Measurements from ENCODE around the gene MRPS27.

MRPS27 gene

GRCh38 chr5:72352616-72353015 is 32.6 kb upstream of the MRPS27 start:
- no peak for DNase-seq (ENCODE audit: low read depth)
- TF ChIP-seq CTCF (conservative IDR thresholded peaks at IDR 0.05; ENCODE audit: low read depth, low read length), result no peak
- no peak overlapping the region for H3K4me3 ChIP-seq (ENCODE audit: low read length)

- no peak for DNase-seq (ENCODE audit: low read depth)
- no peak overlapping the region for H3K4me3 ChIP-seq (ENCODE audit: low read length)
- TF ChIP-seq CTCF (conservative IDR thresholded peaks at IDR 0.05; ENCODE audit: low read depth, low read length), result no peak
Measured at GRCh38 chr5:72351376-72351775, 31.3 kb upstream of the MRPS27 start.

GRCh38 chr5:72347801-72348308 is 27.8 kb upstream of the MRPS27 start:
- no peak for TF ChIP-seq CTCF (conservative IDR thresholded peaks at IDR 0.05; ENCODE audit: low read depth, low read length)
- no peak for DNase-seq (ENCODE audit: low read depth)
- H3K4me3 ChIP-seq (ENCODE audit: low read length), result no peak overlapping the region

GRCh38 chr5:72346398-72346797 is 26.4 kb upstream of the MRPS27 start:
- DNase-seq (ENCODE audit: low read depth), result no peak
- TF ChIP-seq CTCF (conservative IDR thresholded peaks at IDR 0.05; ENCODE audit: low read depth, low read length), result no peak

GRCh38 chr5:72338689-72339209 is 18.7 kb upstream of the MRPS27 start:
- no peak for TF ChIP-seq CTCF (conservative IDR thresholded peaks at IDR 0.05; ENCODE audit: low read depth, low read length)
- DNase-seq (ENCODE audit: low read depth), result no peak
- no peak overlapping the region for H3K4me3 ChIP-seq (ENCODE audit: low read length)

More at GRCh38 chr5:72346398-72346797, 26.4 kb upstream of the MRPS27 start:
- no peak overlapping the region for H3K4me3 ChIP-seq (ENCODE audit: low read length)

- no peak overlapping the region for H3K4me3 ChIP-seq (ENCODE audit: low read length)
- DNase-seq (ENCODE audit: low read depth), result no peak
- TF ChIP-seq CTCF (conservative IDR thresholded peaks at IDR 0.05; ENCODE audit: low read depth, low read length), result no peak
Measured at GRCh38 chr5:72337159-72337558, 17.1 kb upstream of the MRPS27 start.

- no peak for DNase-seq (ENCODE audit: low read depth)
- no peak for TF ChIP-seq CTCF (conservative IDR thresholded peaks at IDR 0.05; ENCODE audit: low read depth, low read length)
- no peak overlapping the region for H3K4me3 ChIP-seq (ENCODE audit: low read length)
Measured at GRCh38 chr5:72330712-72331111, 10.7 kb upstream of the MRPS27 start.
